ENCODE data around the gene ACOXL. TPM values are rescaled to one million over a fixed set of nuclear protein-coding genes. Genes with fewer than 3 reads are reported as not detected.

The ACOXL gene
- polyA plus RNA-seq, 3 donors from 2014 or later = not detected

DNA sequence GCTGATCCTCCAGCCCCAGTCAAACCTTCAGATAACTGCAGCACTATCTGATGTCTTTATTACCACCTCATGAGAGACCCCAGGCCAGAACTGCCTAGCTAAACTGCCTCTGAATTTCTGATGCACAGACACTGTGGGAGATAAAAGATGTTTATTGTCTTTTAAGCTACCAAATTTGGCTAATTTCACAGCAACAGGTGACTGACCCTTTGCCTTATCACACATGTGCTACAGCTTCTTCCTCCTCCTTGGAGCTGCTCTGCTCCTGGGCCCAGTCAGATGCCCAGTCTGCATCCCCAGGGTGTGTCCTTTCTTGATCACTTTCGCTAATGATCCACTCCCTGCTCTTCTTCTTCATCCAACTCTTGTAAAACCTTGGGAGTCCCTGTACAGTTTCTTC lies 19.6 kb upstream of the ACOXL start:
- Mint-ChIP-seq H3K4me3 (no peak overlapping the region), H3K27me3 (ENCODE audit: low read depth in 3 of 3) (peaks cover 9 to 16% (median 16%) of the 10 kb centered on the region in 3 donors), H3K36me3 (peaks cover 0 to 3% (median 0%) of the 10 kb centered on the region in 3 donors), H3K9me3 (no peaks in the 10 kb centered on the region), H3K27ac (no peak overlapping the region), H3K4me1 (no peaks in the 10 kb centered on the region)
- DNase-seq = no peak

DNA sequence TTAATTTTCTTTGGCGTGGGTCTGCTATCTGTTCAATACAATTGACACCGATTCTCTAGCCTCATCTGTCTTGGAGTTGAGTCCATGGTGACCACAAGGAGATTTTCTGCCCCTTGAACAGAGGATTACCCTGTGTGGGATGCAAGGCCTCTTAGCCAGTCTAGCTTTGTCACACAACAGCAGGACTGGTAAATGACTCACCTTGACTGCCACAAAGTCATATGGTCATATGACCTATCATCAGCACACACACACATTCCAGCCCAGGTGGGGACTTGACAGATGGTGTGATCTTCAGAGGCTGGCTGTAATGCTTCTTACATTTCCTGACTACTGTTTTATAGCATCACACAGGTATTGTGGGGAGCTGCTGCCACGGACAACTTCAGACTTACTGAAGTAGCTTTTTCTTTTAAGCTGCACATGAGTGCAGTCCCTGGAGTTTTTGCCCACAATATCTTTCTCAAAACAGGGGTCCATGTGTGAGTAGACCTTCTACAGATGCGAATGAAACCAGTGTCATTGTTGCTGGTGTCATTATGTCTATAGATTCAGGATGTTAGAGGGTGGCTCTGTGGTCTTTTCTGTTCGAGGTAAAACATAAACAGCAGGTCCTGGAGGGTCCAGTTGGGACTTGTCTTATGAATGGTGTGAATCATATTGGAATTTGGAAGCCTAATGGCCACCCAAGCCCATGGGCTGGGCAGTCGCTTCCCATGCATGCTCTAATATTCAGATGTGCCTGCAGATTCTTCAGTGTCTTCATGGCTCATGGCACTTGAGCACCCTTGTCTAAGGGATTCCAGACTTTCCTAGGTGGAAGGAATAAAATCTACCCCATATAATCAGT lies 18.6 kb upstream of the ACOXL start:
- Mint-ChIP-seq H3K4me3 (no peak overlapping the region), H3K4me1 (no peaks in the 10 kb centered on the region), H3K9me3 (no peaks in the 10 kb centered on the region), H3K36me3 (peaks cover 0 to 3% (median 0%) of the 10 kb centered on the region in 3 donors), H3K27me3 (ENCODE audit: low read depth in 3 of 3) (peaks cover 8 to 16% (median 10%) of the 10 kb centered on the region in 3 donors), H3K27ac (no peak overlapping the region)
- DNase-seq = no peak

DNA sequence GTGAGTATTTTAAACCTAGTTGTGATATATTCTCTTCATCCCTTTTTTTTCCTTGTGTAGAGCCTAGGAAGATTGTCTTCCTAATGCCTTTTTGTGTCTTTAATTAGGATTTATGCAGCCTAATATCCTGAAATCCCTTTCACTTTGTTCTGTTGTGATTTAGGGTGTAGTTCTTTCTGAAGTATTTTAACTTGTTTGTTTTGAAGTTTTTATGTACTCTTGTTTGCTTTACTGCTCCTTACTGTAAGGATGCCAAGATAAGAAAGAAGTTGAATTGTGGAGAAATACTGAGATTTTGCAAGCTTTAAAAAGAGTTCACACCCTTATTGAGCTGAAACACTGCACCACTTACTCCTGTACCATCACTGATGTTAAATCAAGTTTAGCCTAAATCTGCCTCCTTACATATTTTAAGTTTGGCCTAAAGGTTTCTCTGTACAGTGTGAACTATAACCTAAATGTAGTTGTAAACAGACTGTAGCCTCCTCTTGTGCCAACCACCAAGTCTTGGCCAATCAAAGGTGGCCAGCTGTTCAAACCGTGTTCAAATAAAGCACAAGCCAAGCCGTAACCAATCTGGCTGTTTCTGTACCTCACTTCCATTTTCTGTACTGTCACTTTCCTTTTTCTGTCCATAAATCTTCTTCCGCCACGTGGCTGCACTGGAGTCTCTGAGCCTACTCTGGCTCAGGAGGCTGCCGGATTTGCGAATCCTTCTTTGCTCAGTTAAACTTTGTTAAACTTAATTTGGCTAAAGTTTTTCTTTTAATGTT lies 17.7 kb upstream of the ACOXL start:
- no peaks in the 10 kb centered on the region for H3K4me1 Mint-ChIP-seq
- no peak overlapping the region for H3K4me3 Mint-ChIP-seq
- H3K27ac Mint-ChIP-seq = no peak overlapping the region
- no peaks in the 10 kb centered on the region for H3K9me3 Mint-ChIP-seq
- DNase-seq = no peak
- peaks cover 8 to 13% (median 8%) of the 10 kb centered on the region in 3 donors for H3K27me3 Mint-ChIP-seq (ENCODE audit: low read depth in 3 of 3)
- peaks cover 0 to 3% (median 0%) of the 10 kb centered on the region in 3 donors for H3K36me3 Mint-ChIP-seq

DNA sequence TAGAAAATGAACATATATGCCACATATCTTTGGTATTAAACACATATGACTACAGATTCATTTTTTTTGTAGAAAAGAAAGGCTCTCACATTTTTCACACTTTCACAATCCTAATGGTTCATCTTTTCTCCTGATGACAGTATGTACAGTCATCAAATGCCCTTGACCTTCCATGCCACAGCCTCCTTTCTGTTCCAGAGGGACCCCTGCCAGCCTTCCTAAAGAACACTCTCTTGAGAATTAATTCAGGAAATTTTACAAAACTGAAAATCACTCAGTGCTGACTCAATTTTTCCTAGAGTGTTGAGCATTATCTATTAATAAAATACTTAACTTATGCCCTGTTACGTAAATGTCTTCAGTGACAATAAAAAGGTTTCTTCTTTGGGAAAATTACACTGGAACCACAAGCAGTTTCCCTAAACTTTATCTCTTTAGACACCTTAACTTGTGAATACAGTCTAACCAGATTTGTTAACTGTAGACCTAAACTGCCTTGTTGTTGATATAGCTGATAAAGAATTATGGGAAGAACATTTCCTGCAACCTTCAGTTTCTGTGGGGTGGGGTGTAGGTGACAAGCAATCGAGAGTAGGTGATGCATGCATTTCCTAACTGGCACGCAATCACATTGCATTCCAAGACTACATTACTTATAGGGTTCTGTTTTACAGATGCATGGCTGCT lies 15.3 kb upstream of the ACOXL start:
- Mint-ChIP-seq H3K36me3 (peaks cover 0 to 3% (median 0%) of the 10 kb centered on the region in 3 donors), H3K27me3 (ENCODE audit: low read depth in 3 of 3) (peaks cover 4 to 9% (median 8%) of the 10 kb centered on the region in 3 donors), H3K27ac (no peak overlapping the region), H3K4me3 (no peak overlapping the region), H3K9me3 (no peaks in the 10 kb centered on the region), H3K4me1 (no peaks in the 10 kb centered on the region)
- DNase-seq = no peak

GRCh38 chr2:110717734-110718133 lies 14.6 kb upstream of the ACOXL start:
- Mint-ChIP-seq H3K4me1 (no peaks in the 10 kb centered on the region), H3K36me3 (peaks cover 0 to 3% (median 0%) of the 10 kb centered on the region in 3 donors), H3K27me3 (ENCODE audit: low read depth in 3 of 3) (peaks cover 4 to 7% (median 6%) of the 10 kb centered on the region in 3 donors), H3K4me3 (no peak overlapping the region), H3K9me3 (no peaks in the 10 kb centered on the region), H3K27ac (no peak overlapping the region)
- DNase-seq = no peak

DNA sequence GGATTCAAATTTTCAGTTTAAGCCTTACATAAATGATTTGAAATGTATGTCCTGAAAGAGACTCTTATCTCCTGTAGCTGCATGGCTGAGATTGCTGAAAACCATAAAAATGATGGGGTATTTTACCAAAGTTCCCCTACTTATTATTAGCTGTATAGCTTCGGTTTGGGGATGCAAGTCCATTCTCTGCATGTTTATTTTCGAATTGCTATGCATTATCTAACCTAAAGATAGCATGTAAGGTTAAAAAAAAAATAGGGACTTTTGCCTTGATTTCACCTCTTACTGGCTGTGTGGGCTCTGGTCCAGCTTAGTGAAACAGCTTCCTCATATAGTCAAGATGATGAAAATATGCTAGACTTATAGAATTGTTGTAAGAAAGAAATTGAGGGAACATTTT lies 14.0 kb upstream of the ACOXL start:
- no peaks in the 10 kb centered on the region for H3K4me1 Mint-ChIP-seq
- no peak overlapping the region for H3K27ac Mint-ChIP-seq
- no peak overlapping the region for H3K4me3 Mint-ChIP-seq
- H3K36me3 Mint-ChIP-seq = no peaks in the 10 kb centered on the region
- no peaks in the 10 kb centered on the region for H3K9me3 Mint-ChIP-seq
- peaks cover 6 to 7% (median 6%) of the 10 kb centered on the region in 3 donors for H3K27me3 Mint-ChIP-seq (ENCODE audit: low read depth in 3 of 3)
- DNase-seq = no peak

DNA sequence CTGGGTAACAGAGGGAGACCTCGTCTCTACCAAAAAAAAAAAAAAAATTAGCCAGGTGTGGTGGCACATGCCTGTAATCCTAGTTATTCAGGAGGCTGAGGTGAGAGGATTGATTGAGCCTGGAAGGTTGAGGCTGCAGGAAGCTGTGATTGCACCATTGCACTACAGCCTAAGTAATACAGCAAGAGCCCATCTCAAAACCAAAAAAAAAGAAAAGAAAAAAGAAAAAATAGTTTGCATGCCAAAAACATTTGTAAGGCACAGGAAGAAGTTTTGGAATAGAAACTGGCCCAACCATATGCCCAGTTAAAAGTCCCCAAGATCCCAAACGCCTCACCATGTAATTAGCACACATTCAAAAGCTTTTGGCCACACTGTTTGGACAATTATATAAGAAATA lies 13.4 kb upstream of the ACOXL start:
- Mint-ChIP-seq H3K27me3 (ENCODE audit: low read depth in 3 of 3) (peaks cover 5 to 7% (median 6%) of the 10 kb centered on the region in 3 donors), H3K27ac (no peak overlapping the region), H3K4me1 (no peaks in the 10 kb centered on the region), H3K9me3 (no peaks in the 10 kb centered on the region), H3K36me3 (no peaks in the 10 kb centered on the region), H3K4me3 (no peak overlapping the region)
- DNase-seq = no peak

- DNase-seq = no peak
- H3K9me3 Mint-ChIP-seq = no peaks in the 10 kb centered on the region
- no peaks in the 10 kb centered on the region for H3K36me3 Mint-ChIP-seq
- no peaks in the 10 kb centered on the region for H3K4me1 Mint-ChIP-seq
- H3K27ac Mint-ChIP-seq = no peak overlapping the region
- no peak overlapping the region for H3K4me3 Mint-ChIP-seq
- H3K27me3 Mint-ChIP-seq (ENCODE audit: low read depth in 3 of 3) = peaks cover 3 to 7% (median 6%) of the 10 kb centered on the region in 3 donors
These were observed 11.8 kb upstream of the ACOXL start for GRCh38 chr2:110720547-110720946.

DNA sequence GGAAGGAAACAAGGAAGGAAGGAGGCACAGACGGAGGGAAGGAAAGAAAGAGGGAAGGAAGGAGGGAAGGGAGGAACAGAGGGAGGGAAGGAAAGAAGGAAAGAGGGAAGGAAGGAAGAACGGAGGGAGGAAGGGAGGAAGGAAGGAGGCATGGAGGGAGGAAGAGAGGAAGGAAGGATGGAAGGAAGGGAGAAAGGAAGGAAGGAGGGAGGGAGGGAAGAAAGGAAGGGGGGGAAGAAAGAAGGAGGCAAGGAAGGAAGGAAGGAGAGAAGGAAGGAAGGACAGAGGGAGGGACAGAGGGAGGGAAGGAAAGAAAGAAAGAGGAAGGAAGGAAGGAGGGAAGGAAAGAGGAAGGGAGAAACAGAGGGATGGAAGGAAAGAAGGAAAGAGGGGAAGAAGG lies 7.6 kb upstream of the ACOXL start:
- Mint-ChIP-seq H3K27me3 (ENCODE audit: low read depth in 3 of 3) (peaks cover under 1 to 6% (median 5%) of the 10 kb centered on the region in 3 donors), H3K9me3 (no peaks in the 10 kb centered on the region), H3K4me1 (no peaks in the 10 kb centered on the region), H3K4me3 (no peak overlapping the region), H3K36me3 (no peaks in the 10 kb centered on the region), H3K27ac (no peak overlapping the region)
- DNase-seq = no peak

DNA sequence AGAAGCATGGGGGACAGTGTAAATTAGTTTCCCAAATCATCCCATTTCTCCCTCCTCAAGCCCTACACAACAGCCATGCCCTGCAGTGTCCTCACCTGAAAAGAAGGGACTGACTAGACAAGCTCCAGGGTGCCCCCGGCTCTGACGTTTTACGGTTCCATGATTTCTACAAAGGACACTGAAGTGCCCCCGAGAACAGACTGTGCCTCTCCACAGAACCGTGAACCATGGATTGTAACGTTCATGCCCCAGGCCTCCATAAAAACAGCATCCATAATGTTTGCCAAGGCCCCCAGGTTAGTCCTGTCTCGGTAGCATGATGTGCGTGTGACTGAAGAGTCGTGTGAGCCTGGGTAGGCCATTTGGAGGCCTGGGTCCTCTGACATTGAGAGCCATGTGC lies 7.0 kb upstream of the ACOXL start:
- Mint-ChIP-seq H3K27me3 (ENCODE audit: low read depth in 3 of 3) (peaks cover 0 to 5% (median 4%) of the 10 kb centered on the region in 3 donors), H3K27ac (no peak overlapping the region), H3K9me3 (no peaks in the 10 kb centered on the region), H3K4me1 (no peaks in the 10 kb centered on the region), H3K36me3 (no peaks in the 10 kb centered on the region), H3K4me3 (no peak overlapping the region)
- DNase-seq = no peak

DNA sequence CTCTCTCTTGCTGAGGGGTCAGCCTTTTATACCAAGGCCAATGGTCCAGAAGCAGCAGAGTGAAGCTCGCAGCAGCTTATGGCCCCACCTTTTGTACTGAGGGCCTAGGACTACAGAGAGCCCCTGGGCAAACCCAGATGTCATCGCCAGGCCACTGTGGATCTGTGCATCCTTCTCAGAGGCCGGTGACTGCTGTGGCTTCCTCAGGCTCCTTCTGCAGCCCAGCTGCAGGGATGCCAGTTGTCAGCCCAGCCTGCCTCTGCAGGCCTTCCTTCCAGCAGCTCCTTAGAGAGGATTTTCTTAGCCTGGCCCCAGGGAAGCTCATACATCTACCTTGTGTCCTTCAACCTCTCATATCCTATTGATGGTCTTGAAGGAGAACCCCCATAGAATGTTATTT lies 6.5 kb upstream of the ACOXL start:
- Mint-ChIP-seq H3K27me3 (ENCODE audit: low read depth in 3 of 3) (peaks cover 0 to 8% (median 6%) of the 10 kb centered on the region in 3 donors), H3K4me3 (no peak overlapping the region), H3K27ac (no peak overlapping the region), H3K36me3 (no peaks in the 10 kb centered on the region), H3K9me3 (no peaks in the 10 kb centered on the region), H3K4me1 (no peaks in the 10 kb centered on the region)
- no peak for DNase-seq

GRCh38 chr2:110726285-110726684 lies 6.1 kb upstream of the ACOXL start:
- no peak for DNase-seq
- no peak overlapping the region for H3K27ac Mint-ChIP-seq
- no peaks in the 10 kb centered on the region for H3K36me3 Mint-ChIP-seq
- H3K4me3 Mint-ChIP-seq = no peak overlapping the region
- peaks cover 1 to 8% (median 6%) of the 10 kb centered on the region in 3 donors for H3K27me3 Mint-ChIP-seq (ENCODE audit: low read depth in 3 of 3)
- no peaks in the 10 kb centered on the region for H3K4me1 Mint-ChIP-seq
- no peaks in the 10 kb centered on the region for H3K9me3 Mint-ChIP-seq

DNA sequence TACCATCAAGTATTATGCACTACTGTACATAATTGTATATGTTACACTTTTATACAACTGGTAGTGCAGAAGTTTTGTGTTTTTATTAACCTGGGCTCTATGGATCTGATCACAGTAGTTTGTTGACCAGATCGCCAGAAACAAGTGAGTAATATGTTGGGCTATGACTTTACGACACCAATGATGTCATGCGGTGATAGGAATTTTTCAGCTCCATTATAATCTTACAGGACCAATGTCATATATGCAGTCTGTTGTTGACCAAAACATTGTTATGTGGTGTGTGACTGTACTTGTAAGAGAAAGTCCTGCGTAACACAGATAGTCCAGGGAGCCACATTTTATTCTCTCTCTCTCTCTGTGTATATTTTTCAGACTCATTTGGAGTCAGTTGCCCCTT lies 4.5 kb upstream of the ACOXL start:
- peaks cover 7 to 9% of the 10 kb centered on the region in 2 donors for H3K4me1 Mint-ChIP-seq
- H3K27ac Mint-ChIP-seq = no peak overlapping the region
- peaks cover 0 to 5% (median 0%) of the 10 kb centered on the region in 3 donors for H3K36me3 Mint-ChIP-seq
- H3K9me3 Mint-ChIP-seq = no peaks in the 10 kb centered on the region
- no peak for DNase-seq
- no peak overlapping the region for H3K4me3 Mint-ChIP-seq
- H3K27me3 Mint-ChIP-seq (ENCODE audit: low read depth in 3 of 3) = peaks cover 10 to 12% (median 11%) of the 10 kb centered on the region in 3 donors

GRCh38 chr2:110729106-110729505 lies 3.3 kb upstream of the ACOXL start:
- Mint-ChIP-seq H3K27me3 (ENCODE audit: low read depth in 3 of 3) (peaks cover 12 to 15% (median 13%) of the 10 kb centered on the region in 3 donors), H3K4me1 (peaks cover 14 to 18% of the 10 kb centered on the region in 2 donors), H3K9me3 (no peaks in the 10 kb centered on the region)

More at GRCh38 chr2:110729106-110729505, 3.3 kb upstream of the ACOXL start:
- peaks cover 0 to 5% (median 0%) of the 10 kb centered on the region in 3 donors for H3K36me3 Mint-ChIP-seq
- no peak overlapping the region for H3K27ac Mint-ChIP-seq
- no peak for DNase-seq
- H3K4me3 Mint-ChIP-seq = no peak overlapping the region
